GM12874 (cell line): ENCODE measurements around the gene ARID5A.

Source experiments
- CTCF ChIP-seq: IDR thresholded peaks from 2 replicates; pipeline ENCODE4 v1.5.1; 2011; ENCODE audit warnings: low read depth, mild to moderate bottlenecking, control low read depth, low read length, moderate library complexity; ENCODE audit not compliant: insufficient read depth

The ARID5A gene

GRCh38 chr2:96580771-96581170, 44.2 kb downstream of the ARID5A start:
- TF ChIP-seq CTCF: no peak

- no peak for TF ChIP-seq CTCF
Observed at GRCh38 chr2:96584017-96584416, 47.5 kb downstream of the ARID5A start.

- no peak for TF ChIP-seq CTCF
Observed at GRCh38 chr2:96587843-96588242, 51.3 kb downstream of the ARID5A start.

- TF ChIP-seq CTCF: no peak
Observed at GRCh38 chr2:96591054-96591453, 54.5 kb downstream of the ARID5A start.

GRCh38 chr2:96591494-96591893, 54.9 kb downstream of the ARID5A start:
- no peak for TF ChIP-seq CTCF

- no peak for TF ChIP-seq CTCF
Observed at GRCh38 chr2:96594282-96594681, 57.7 kb downstream of the ARID5A start.

GRCh38 chr2:96594691-96595152, 58.2 kb downstream of the ARID5A start:
- TF ChIP-seq CTCF: no peak

- no peak for TF ChIP-seq CTCF
Observed at GRCh38 chr2:96596596-96596995, 60.0 kb downstream of the ARID5A start.
